Uterus (tissue), 4 donors: ENCODE results near the gene THBS3. TPM values are rescaled to one million over a fixed set of nuclear protein-coding genes. Genes with fewer than 3 reads are reported as not detected.
A peak's percentile ranks its signal among the peaks of the same experiment; 100 is the strongest.

Experiments
- DNase-seq, 2 donors: peaks; one replicate each; pipeline ENCODE4 v3.0.0-alpha.2; 2019 to 2020
- H3K27ac ChIP-seq, 2 donors: fragments of 200-600 bp; sonication (generic); 1 replicate in 1 of 2; 2 replicates in 1 of 2; pipeline ENCODE4 v1.5.1; 2016 to 2018
- H3K27me3 ChIP-seq, 2 donors: fragments of 200-600 bp; sonication (generic); one replicate each; pipeline ENCODE4 v1.5.1; 2018 to 2019; ENCODE audit warnings: control low read depth in 1 of 2
- H3K36me3 ChIP-seq, 2 donors: fragments of 200-600 bp; sonication (generic); one replicate each; pipeline ENCODE4 v1.5.1; 2019; ENCODE audit warnings: control low read depth in 1 of 2
- H3K4me1 ChIP-seq, 2 donors: fragments of 200-600 bp; sonication (generic); one replicate each; pipeline ENCODE4 v1.5.1; 2018 to 2019; ENCODE audit warnings: control low read depth in 1 of 2
- H3K4me3 ChIP-seq, 2 donors: fragments of 200-600 bp; sonication (generic); 1 replicate in 1 of 2; 2 replicates in 1 of 2; pipeline ENCODE4 v1.5.1; 2018 to 2019; ENCODE audit warnings: mild to moderate bottlenecking in 1 of 2
- H3K9me3 ChIP-seq, 2 donors: fragments of 200-600 bp; sonication (generic); one replicate each; pipeline ENCODE4 v1.5.1; 2019; ENCODE audit warnings: control low read depth in 1 of 2
- CTCF ChIP-seq, 4 experiments: fragments of 200-600 bp in 2 of 4; fragments of 450-650 bp in 2 of 4; sonication (generic) in 2 of 4; IDR thresholded peaks; one replicate each; pipeline ENCODE4 v1.5.1; 2016 to 2019; ENCODE audit warnings: antibody characterized with exemption in 4 of 4, mild to moderate bottlenecking in 2 of 4, moderate library complexity in 1 of 4
- POLR2A ChIP-seq, 2 donors: fragments of 450-650 bp; IDR thresholded peaks; one replicate each; pipeline ENCODE4 v1.6.1; 2016; ENCODE audit warnings: antibody characterized with exemption in 2 of 2, mild to moderate bottlenecking in 1 of 2, moderate library complexity in 1 of 2
- intact Hi-C: fragments of 100-400 bp; cut with DNase I; formaldehyde crosslinking; loops from one replicate; pipeline ENCODE4 v1.15.1; 2023; ENCODE audit warnings: low total_unique reads
- total RNA-seq, 4 donors: library from RNA; depleted of rRNA in 3 of 4; stranded (reverse); fragments of >200 nt in 3 of 4; gene quantifications; one replicate each; pipeline versions ENCODE4 v1.1.0 to v1.2.4, GENCODE V29; 2014 to 2023
- donor health status: DM: yes; HTN: yes; CAD: no.

THBS3 gene
- total RNA-seq, 4 donors from 2014 or later = 11.8 to 101 (median 38.3) TPM

GRCh38 chr1:155210314-155211104 is 2.8 kb upstream of the THBS3 start:
- TF ChIP-seq CTCF (IDR thresholded peaks at IDR 0.05) = no peak
- no peak for TF ChIP-seq POLR2A (IDR thresholded peaks at IDR 0.05)
- no peaks in the 10 kb centered on the region for H3K9me3 ChIP-seq
- DNase-seq = no peak
- H3K27ac ChIP-seq = peak overlapping the region in 1 of 2 donors; percentile 27
- H3K4me3 ChIP-seq = no peak overlapping the region
- no peaks in the 10 kb centered on the region for H3K4me1 ChIP-seq
- no peaks in the 10 kb centered on the region for H3K36me3 ChIP-seq
- intact Hi-C loops = no loop called here
- H3K27me3 ChIP-seq = no peaks in the 10 kb centered on the region

- H3K4me1 ChIP-seq = no peaks in the 10 kb centered on the region
- intact Hi-C loops = no loop called here
- no peak for TF ChIP-seq POLR2A (IDR thresholded peaks at IDR 0.05)
- no peak for TF ChIP-seq CTCF (IDR thresholded peaks at IDR 0.05)
- H3K27me3 ChIP-seq = no peaks in the 10 kb centered on the region
- DNase-seq = no peak
- peak overlapping the region; percentile 62 to 76 for H3K4me3 ChIP-seq
- peak overlapping the region; percentile 99 for H3K27ac ChIP-seq
- no peaks in the 10 kb centered on the region for H3K36me3 ChIP-seq
- no peaks in the 10 kb centered on the region for H3K9me3 ChIP-seq
Measured at GRCh38 chr1:155209312-155209721, 1.6 kb upstream of the THBS3 start.

GRCh38 chr1:155208541-155209311 is 1.0 kb upstream of the THBS3 start, which contains the start of gene MTX1:
Gene MTX1 (plus strand): TSS chr1:155208695. CDS start chr1:155208805, 110 bp downstream.
- Histone ChIP-seq H3K27me3 (no peaks in the 10 kb centered on the region), H3K4me1 (no peaks in the 10 kb centered on the region), H3K9me3 (no peaks in the 10 kb centered on the region), H3K4me3 (peak within 1 kb of the TSS; percentile 62 to 76), H3K36me3 (no peaks in the 10 kb centered on the region), H3K27ac (peak within 1 kb of the TSS; percentile 99)
- TF ChIP-seq CTCF (IDR thresholded peaks at IDR 0.05) (no peak), POLR2A (IDR thresholded peaks at IDR 0.05) (peak; percentile 27 to 79)
- peak; percentile 93 to 96 for DNase-seq
- intact Hi-C loops = no loop called here

GRCh38 chr1:155206891-155207805 is 549 bp downstream of the THBS3 start:
- intact Hi-C loops = loop anchor here (1.0 kb wide), 1 partner anchor 20 kb away; no protein-coding TSS in a partner anchor
- Histone ChIP-seq H3K4me1 (no peaks in the 10 kb centered on the region), H3K36me3 (no peaks in the 10 kb centered on the region), H3K27ac (peak overlapping the region; percentile 99), H3K9me3 (no peaks in the 10 kb centered on the region), H3K4me3 (peak overlapping the region; percentile 62 to 76), H3K27me3 (no peaks in the 10 kb centered on the region)
- peak; percentile 85 to 94 (median 88) for TF ChIP-seq CTCF (IDR thresholded peaks at IDR 0.05)
- peak in 1 of 2 donors; percentile 36 for TF ChIP-seq POLR2A (IDR thresholded peaks at IDR 0.05)
- DNase-seq = peak; percentile 86 to 87
